K562 (cell line): Measurements from ENCODE around the gene ETNK2. TPM values are rescaled to one million over a fixed set of nuclear protein-coding genes. Genes with fewer than 3 reads are reported as not detected.
A peak's percentile ranks its signal among the peaks of the same experiment; 100 is the strongest.

Experiments
- FOSL1 ChIP-seq: fragments of 200-800 bp; sonication (Bioruptor generic); conservative IDR thresholded peaks from 2 replicates; pipeline ENCODE4 v1.6.1; 2016; ENCODE audit warnings: missing genetic modification characterization, missing compliant biosample characterization
- NR2C1 ChIP-seq, 2 experiments: fragments of 450-650 bp; IDR thresholded peaks; 2 replicates each; pipeline ENCODE4 v1.6.1; 2017; ENCODE audit warnings: mild to moderate bottlenecking in 2 of 2, antibody characterized with exemption in 1 of 2, inconsistent platforms in 1 of 2, missing compliant biosample characterization in 1 of 2, missing genetic modification characterization in 1 of 2
- TCF3 ChIP-seq: sonication (generic); formaldehyde crosslinking; IDR thresholded peaks from 2 replicates; pipeline ENCODE4 v1.4.0; 2020; ENCODE audit warnings: mild to moderate bottlenecking, missing genetic modification reagents
- ZNF695 ChIP-seq: fragments of 450-650 bp; formaldehyde crosslinking; IDR thresholded peaks from 2 replicates; pipeline ENCODE4 v1.4.0; 2020; ENCODE audit warnings: mild to moderate bottlenecking, moderate library complexity
- polyA plus RNA-seq, 8 experiments: library from polyadenylated mRNA; depleted of rRNA in 4 of 8; stranded (reverse) in 5 of 8; unstranded in 3 of 8; fragments of >200 nt; fragmentation: Nextera tagmentation in 2 of 8; fragmentation: Illumina TruSeq in 1 of 8; extraction: Ambion mirVana in 2 of 8; extraction: Trizol in 1 of 8; gene quantifications; 2 replicates each; pipeline versions ENCODE4 v1.2.1 to v1.2.3, GENCODE V29; 2011 to 2014; ENCODE audit warnings: inconsistent platforms in 1 of 8, missing spikeins in 1 of 8
- total RNA-seq, 7 experiments: library from RNA; depleted of rRNA in 6 of 7; stranded (reverse); fragments of >200 nt in 6 of 7; fragmentation: Illumina TruSeq in 2 of 7; extraction: Trizol in 2 of 7; gene quantifications; 2 replicates each; pipeline versions ENCODE4 v1.2.1 to v1.2.3, GENCODE V29; 2011 to 2021; ENCODE audit warnings: low replicate concordance in 1 of 7
- TF ChIP-seq, protein P1 (sequence below): fragments of 450-650 bp; IDR thresholded peaks from 2 replicates; pipeline ENCODE4 v1.6.1; 2016; ENCODE audit warnings: low read depth
- TF ChIP-seq, protein P2 (sequence below): sonication (generic); formaldehyde crosslinking; IDR thresholded peaks from 2 replicates; pipeline ENCODE4 v1.8.0; 2022; ENCODE audit warnings: mild to moderate bottlenecking, missing genetic modification reagents, borderline replicate concordance
- TF ChIP-seq, protein P3 (sequence below): fragments of 150-350 bp; conservative IDR thresholded peaks from 2 replicates; pipeline ENCODE4 v1.6.1; 2014; ENCODE audit warnings: low read length
- TF ChIP-seq, protein P4 (sequence below): sonication (generic); formaldehyde crosslinking; IDR thresholded peaks from 2 replicates; pipeline ENCODE4 v1.8.1; 2023; ENCODE audit warnings: mild to moderate bottlenecking, missing genetic modification reagents
- TF ChIP-seq, protein P5 (sequence below): fragments of 250-450 bp; sonication (Bioruptor Pico); IDR thresholded peaks from 2 replicates; pipeline ENCODE4 v1.4.0; 2020; ENCODE audit warnings: mild to moderate bottlenecking, moderate library complexity

Gene ETNK2
- total and polyA plus RNA-seq, 9 of the 15 experiments (the other 6 are each of a cell fraction or from before 2014, with no cell fraction given), result 0.03 to 0.38 (median 0.13) TPM; not detected in 4

DNA sequence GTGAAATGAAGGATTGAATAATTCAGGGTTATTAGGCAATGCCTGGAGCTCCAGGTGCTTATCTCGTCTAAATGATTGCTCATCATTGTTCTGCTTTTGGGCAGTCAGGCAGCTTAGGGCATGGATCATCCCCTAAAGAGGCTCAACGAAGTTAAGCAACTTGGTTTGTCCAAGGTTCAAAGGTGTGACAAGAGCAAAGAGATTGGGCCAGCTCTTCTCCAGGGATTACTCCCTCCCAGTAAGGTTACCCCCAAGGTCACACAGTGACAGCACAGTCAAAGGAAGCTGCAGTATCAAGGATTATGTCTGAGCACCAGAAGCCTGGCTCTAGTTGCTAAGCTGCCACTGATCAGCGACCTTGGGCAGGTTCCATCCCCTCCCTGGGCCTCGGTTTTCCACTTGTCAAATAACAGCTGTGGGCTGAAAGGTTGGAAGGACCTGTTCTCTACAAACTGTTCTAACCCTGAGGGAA, 6.8 kb downstream of the ETNK2 start (continued):
- TF ChIP-seq, protein P1, sequence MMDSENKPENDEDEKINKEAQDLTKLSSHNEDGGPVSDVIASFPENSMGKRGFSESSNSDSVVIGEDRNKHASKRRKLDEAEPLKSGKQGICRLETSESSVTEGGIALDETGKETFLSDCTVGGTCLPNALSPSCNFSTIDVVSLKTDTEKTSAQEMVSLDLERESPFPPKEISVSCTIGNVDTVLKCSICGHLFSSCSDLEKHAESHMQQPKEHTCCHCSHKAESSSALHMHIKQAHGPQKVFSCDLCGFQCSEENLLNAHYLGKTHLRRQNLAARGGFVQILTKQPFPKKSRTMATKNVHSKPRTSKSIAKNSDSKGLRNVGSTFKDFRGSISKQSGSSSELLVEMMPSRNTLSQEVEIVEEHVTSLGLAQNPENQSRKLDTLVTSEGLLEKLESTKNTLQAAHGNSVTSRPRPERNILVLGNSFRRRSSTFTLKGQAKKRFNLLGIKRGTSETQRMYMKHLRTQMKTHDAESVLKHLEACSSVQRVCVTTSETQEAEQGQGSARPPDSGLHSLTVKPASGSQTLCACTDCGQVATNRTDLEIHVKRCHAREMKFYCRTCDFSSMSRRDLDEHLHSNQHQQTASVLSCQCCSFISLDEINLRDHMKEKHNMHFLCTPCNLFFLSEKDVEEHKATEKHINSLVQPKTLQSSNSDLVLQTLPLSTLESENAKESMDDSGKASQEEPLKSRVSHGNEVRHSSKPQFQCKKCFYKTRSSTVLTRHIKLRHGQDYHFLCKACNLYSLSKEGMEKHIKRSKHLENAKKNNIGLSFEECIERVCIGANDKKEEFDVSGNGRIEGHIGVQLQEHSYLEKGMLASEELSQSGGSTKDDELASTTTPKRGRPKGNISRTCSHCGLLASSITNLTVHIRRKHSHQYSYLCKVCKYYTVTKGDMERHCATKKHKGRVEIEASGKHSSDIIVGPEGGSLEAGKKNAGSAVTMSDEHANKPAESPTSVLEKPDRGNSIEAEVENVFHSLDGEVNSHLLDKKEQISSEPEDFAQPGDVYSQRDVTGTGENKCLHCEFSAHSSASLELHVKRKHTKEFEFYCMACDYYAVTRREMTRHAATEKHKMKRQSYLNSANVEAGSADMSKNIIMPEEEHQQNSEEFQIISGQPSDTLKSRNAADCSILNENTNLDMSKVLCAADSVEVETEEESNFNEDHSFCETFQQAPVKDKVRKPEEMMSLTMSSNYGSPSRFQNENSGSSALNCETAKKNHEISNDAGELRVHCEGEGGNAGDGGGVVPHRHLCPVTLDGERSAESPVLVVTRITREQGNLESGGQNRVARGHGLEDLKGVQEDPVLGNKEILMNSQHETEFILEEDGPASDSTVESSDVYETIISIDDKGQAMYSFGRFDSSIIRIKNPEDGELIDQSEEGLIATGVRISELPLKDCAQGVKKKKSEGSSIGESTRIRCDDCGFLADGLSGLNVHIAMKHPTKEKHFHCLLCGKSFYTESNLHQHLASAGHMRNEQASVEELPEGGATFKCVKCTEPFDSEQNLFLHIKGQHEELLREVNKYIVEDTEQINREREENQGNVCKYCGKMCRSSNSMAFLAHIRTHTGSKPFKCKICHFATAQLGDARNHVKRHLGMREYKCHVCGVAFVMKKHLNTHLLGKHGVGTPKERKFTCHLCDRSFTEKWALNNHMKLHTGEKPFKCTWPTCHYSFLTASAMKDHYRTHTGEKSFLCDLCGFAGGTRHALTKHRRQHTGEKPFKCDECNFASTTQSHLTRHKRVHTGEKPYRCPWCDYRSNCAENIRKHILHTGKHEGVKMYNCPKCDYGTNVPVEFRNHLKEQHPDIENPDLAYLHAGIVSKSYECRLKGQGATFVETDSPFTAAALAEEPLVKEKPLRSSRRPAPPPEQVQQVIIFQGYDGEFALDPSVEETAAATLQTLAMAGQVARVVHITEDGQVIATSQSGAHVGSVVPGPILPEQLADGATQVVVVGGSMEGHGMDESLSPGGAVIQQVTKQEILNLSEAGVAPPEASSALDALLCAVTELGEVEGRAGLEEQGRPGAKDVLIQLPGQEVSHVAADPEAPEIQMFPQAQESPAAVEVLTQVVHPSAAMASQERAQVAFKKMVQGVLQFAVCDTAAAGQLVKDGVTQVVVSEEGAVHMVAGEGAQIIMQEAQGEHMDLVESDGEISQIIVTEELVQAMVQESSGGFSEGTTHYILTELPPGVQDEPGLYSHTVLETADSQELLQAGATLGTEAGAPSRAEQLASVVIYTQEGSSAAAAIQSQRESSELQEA, result no peak
- TF ChIP-seq, protein P2, sequence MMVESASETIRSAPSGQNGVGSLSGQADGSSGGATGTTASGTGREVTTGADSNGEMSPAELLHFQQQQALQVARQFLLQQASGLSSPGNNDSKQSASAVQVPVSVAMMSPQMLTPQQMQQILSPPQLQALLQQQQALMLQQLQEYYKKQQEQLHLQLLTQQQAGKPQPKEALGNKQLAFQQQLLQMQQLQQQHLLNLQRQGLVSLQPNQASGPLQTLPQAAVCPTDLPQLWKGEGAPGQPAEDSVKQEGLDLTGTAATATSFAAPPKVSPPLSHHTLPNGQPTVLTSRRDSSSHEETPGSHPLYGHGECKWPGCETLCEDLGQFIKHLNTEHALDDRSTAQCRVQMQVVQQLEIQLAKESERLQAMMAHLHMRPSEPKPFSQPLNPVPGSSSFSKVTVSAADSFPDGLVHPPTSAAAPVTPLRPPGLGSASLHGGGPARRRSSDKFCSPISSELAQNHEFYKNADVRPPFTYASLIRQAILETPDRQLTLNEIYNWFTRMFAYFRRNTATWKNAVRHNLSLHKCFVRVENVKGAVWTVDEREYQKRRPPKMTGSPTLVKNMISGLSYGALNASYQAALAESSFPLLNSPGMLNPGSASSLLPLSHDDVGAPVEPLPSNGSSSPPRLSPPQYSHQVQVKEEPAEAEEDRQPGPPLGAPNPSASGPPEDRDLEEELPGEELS (CRISPR knock-in tag), result no peak
- TF ChIP-seq NR2C1 (IDR thresholded peaks at IDR 0.05), result no peak
- TF ChIP-seq NR2C1 (tag; IDR thresholded peaks at IDR 0.05), result no peak
- TF ChIP-seq, protein P3, sequence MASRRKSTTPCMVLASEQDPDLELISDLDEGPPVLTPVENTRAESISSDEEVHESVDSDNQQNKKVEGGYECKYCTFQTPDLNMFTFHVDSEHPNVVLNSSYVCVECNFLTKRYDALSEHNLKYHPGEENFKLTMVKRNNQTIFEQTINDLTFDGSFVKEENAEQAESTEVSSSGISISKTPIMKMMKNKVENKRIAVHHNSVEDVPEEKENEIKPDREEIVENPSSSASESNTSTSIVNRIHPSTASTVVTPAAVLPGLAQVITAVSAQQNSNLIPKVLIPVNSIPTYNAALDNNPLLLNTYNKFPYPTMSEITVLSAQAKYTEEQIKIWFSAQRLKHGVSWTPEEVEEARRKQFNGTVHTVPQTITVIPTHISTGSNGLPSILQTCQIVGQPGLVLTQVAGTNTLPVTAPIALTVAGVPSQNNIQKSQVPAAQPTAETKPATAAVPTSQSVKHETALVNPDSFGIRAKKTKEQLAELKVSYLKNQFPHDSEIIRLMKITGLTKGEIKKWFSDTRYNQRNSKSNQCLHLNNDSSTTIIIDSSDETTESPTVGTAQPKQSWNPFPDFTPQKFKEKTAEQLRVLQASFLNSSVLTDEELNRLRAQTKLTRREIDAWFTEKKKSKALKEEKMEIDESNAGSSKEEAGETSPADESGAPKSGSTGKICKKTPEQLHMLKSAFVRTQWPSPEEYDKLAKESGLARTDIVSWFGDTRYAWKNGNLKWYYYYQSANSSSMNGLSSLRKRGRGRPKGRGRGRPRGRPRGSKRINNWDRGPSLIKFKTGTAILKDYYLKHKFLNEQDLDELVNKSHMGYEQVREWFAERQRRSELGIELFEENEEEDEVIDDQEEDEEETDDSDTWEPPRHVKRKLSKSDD, result no peak
- TF ChIP-seq ZNF695, result no peak
- peak; percentile 30; the same call in 1 of the 2 replicates for TF ChIP-seq FOSL1 (tag)
- TF ChIP-seq, protein P4, sequence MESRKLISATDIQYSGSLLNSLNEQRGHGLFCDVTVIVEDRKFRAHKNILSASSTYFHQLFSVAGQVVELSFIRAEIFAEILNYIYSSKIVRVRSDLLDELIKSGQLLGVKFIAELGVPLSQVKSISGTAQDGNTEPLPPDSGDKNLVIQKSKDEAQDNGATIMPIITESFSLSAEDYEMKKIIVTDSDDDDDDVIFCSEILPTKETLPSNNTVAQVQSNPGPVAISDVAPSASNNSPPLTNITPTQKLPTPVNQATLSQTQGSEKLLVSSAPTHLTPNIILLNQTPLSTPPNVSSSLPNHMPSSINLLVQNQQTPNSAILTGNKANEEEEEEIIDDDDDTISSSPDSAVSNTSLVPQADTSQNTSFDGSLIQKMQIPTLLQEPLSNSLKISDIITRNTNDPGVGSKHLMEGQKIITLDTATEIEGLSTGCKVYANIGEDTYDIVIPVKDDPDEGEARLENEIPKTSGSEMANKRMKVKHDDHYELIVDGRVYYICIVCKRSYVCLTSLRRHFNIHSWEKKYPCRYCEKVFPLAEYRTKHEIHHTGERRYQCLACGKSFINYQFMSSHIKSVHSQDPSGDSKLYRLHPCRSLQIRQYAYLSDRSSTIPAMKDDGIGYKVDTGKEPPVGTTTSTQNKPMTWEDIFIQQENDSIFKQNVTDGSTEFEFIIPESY (CRISPR knock-in tag), result no peak
- TF ChIP-seq, protein P5, sequence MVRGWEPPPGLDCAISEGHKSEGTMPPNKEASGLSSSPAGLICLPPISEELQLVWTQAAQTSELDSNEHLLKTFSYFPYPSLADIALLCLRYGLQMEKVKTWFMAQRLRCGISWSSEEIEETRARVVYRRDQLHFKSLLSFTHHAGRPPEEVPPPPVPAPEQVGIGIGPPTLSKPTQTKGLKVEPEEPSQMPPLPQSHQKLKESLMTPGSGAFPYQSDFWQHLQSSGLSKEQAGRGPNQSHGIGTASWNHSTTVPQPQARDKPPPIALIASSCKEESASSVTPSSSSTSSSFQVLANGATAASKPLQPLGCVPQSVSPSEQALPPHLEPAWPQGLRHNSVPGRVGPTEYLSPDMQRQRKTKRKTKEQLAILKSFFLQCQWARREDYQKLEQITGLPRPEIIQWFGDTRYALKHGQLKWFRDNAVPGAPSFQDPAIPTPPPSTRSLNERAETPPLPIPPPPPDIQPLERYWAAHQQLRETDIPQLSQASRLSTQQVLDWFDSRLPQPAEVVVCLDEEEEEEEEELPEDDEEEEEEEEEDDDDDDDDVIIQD (CRISPR knock-in tag), result no peak
- peak; percentile 56; the same call in 1 of the 2 replicates for TF ChIP-seq TCF3
